Amygdala (tissue), 56 donors: ENCODE results near the gene COL6A5.
"Not testable (repeated sequence)": the region's sequence is repeated elsewhere in the genome, so short reads cannot be mapped to it uniquely, and the experiment has no call there.

ENCODE experiments used
- DNase-seq, 56 donors: peaks; one replicate each; lab custom pipeline; 2025; lab: John Stamatoyannopoulos, UW

Gene COL6A5

DNA sequence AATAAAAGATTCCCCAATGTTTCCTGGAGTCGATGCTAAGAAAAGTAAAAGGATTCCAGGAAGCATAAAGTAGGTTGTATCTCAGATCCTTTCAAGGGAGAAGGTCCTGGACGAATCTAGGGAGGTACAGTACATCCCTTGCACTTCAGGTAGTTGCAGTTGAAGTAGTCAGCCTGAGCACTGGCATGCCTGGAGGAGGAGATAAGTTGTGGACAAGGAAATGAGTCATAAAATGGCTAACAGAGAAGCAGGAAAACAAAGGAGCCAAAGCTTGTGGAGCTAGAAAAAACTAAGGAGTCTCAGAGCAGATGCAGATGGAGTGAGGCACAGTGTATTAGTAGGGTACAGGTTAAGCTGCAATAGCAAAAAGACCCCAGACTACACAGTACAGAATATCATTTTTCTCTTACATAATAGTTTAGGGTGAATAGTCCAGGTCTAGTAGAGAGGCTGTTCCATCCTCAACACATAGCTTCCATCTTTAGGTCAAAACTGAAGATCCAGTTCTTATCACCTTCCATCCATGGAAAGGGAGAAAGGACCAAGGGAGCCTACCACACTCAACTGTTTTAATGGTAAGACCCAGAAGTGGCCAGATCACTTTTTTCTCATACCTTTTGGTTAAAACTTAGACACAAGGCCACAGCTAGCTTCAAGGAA lies 41.3 kb downstream of the COL6A5 start:
- DNase-seq: no peak

DNA sequence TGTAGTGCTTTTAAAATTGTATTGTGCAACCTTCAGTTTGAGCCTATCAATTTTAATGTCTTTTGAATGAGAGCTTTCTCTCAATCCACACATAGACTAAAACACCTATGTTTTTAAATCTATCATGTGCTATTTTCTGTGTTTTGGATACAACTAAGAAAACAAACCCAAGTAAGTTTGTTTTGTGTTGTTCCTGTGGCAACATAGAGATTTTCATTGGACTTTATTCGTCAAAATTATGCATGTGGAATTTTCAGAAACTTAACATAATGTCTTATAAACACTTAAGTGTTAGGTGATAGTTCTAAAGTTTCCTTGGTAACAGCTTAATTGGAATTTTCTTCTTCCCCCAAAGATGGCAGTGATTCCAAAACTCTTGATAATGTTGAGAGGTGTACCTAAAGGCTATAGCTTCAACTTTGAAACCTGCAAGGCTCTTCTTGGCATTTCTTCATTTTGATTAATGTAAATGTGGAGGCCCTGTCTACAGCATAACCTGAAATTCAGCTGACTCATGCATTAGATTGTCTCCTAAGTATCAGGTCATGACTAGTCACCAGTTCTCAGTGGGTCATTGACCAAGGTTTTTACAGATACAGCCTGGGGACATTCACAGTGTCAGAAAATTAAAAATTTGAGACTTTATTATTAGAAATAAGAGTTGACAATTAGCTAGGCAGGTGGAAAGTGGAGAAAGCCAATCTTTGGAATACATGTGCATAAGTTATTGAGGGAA lies 44.4 kb downstream of the COL6A5 start:
- DNase-seq: no peak

DNA sequence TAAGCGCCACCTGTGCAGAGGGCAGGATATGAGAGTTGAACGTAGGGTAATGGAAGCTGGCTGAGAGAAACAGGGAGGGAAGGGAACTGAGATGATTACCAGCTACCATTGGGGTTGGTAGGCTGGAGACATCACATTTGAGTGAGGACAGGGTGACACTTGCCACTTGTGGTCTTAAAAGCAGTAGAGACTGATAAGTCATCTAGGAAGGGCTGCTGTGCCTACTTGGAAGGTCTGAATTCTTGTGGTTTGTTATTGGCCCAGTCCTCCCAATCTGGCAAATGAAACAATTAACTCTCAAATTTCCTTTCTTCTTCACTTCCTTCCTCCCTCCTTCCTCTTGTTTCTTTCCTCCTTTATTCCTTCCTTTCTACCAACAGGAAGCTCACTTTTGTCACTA lies 46.8 kb downstream of the COL6A5 start:
- no peak for DNase-seq

DNA sequence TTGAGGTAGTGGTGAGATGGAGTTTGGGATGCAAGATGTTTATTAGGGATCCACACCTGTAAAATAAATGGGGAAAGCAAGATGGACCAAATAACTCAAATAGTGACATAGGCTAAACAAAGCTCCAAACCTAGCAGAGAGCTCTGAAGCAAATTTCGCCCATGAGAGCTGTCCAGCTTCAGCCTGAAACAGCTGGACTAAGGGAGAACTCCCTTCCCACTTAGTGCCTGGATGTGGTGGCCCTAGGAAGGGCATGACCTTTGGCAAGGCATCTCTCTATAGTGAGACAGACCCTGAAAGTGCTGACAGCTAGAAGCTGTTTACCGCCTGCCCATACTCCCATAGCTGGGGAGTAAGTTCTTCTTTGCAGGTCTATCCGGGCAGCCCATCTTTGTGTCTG lies 48.1 kb downstream of the COL6A5 start:
- DNase-seq: no peak

DNA sequence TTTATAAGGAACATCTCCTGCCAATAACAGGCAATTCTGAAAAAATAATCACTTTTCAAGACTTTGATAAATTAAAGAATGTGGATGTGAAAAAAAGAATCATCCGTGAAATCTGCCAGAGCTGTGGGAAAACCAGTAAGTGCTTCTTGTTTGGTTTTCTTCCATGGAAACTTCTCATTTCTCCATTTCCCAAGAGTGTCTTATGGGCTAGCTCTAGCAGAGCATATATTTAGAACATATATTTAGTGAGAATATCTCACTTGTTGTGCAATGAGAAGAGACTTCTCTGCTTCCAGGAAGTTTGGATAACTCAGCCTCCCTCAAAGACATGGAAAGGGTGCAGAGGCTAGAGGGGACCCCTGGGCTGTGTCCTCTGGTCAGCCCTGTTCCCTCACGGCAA lies 49.9 kb downstream of the COL6A5 start:
- no peak for DNase-seq

DNA sequence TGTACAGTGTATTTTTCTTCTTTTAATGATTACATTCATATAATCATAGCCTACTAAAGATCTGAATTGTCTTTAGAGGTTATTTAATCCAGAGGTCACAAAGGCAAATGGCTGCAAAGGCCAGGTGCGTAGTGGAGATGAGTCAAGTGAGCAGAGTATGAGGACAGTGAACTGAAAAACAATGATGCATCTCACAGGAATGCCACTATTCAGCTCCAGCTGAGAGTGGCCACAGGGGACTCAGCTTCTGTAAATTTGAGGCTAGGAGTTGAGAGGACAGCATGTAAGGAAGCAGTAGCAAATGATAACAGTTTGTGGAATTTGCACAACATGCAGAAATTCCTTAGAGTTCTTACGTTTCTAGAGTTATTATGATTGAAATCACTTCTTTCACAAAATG lies 50.4 kb downstream of the COL6A5 start:
- DNase-seq: no peak

DNA sequence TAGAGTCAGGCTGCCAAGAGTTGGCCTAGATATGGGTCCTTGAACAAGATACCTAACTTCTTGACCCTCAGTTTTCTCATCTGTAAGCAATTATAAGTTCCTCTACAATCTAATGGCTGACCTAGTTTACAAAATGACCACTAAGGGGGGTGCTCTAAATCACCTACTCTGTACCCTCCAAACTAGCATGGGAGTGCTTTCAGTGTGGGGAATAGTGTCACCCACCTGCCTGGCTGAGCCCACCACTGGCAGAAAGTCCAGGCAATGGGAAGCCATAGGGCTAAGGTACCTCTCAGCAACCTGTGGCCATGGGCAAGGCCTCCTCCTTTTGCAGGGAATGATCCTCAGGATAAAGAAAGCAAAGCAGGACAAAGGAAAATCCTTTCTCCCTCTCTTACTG lies 58.9 kb downstream of the COL6A5 start:
- DNase-seq: no peak

DNA sequence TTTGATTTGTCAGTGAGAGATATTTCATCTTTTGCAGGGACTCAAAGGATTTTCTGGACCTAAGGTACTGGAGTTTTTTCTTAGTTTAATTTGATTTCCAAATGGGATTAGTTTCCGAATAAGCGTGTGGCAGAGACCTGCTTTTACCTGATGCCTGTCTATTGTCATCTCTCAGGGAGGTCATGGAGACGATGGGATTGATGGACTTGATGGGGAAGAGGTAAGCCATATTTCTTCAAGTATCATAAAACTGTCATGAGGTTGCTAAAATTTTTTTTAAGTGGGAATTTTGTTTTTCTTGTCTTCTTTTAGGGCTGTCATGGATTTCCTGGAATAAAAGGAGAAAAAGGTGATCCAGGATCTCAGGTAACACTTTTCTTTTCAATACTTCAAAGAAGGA lies 60.5 kb downstream of the COL6A5 start:
- no peak for DNase-seq

DNA sequence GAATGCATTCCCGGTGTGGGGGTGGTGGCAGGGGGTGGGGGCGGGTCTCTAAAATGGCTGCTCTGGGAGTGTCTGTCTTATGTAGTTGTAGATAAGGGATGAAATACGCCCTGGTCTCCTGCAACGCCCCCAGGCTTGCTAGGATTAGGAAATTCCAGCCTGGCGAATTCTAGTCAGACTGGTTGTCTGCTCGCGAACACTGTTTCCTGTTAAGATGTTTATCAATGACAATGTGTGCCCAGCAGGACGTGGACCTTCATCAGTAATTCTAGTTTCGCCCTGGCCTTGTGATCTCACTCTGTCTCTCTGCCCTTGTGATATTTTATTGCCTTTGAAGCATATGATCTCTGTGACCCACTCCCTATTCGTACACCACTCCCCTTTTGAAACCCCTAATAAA lies 62.8 kb downstream of the COL6A5 start:
- DNase-seq: not testable (repeated sequence)

DNA sequence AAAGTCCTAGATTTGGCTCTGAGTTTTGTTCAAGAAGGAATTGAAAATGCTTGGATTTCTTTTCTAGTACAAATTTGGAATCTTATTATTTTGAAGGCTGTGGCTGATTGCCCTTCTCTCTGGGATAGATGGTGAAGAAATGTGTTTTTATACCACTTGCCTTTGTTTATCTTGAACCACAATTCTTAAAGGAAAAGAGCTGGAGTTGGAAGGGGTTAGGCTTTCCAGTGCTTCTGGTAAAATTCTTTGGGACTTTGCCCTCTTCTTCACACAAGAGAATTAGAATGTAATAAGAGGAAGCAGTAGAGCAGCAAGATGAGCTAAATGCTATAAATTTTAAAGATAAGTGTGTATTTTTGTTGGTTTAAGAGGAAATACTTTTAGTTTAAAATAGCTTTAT lies 65.8 kb downstream of the COL6A5 start:
- no peak for DNase-seq

DNA sequence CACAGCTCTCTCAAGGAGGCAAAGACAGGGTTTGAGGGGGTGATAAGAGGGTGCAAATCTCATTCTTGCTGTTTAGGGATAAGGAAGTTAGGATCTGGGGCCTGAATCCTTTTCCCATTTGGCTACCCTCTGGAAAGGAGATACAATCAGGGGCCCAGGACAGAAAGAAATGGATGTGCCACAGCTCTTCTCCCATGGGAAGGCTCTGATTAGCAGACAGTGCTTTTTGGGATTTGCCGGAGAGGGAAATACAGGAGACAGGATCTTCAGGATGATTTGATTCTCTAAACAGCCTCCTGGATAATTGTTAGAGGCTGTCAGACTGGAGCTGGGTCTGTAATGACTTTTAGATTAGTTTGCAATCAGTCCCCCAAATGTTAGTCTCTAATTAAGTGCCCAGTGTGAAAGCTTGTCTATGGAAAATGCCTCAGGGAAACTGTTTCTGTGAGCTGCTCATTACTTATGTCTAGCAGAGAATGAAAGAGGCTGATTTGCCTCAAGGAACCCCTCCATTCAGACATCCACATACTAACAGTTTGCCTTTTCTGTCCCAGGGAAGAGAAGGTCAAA lies 67.6 kb downstream of the COL6A5 start:
- no peak for DNase-seq

DNA sequence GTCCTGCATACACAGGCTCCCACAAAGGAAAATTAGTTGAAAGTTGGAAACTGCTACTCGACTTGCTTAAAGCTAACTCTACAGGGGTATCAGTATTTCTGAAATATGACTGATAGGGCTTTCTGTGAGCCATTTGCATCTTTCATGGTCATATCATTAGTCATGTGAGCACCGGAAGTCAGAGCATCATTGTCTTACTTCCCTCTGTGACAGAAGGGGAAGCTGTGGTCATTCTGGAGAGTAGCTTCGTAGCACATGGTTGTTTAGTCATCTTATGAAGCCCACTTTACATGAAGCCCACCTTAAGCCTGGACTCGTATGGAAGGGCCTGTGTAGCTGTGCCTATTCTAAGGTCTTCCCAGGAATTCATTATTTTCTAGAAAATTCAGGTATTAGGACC lies 69.0 kb downstream of the COL6A5 start:
- DNase-seq: no peak

DNA sequence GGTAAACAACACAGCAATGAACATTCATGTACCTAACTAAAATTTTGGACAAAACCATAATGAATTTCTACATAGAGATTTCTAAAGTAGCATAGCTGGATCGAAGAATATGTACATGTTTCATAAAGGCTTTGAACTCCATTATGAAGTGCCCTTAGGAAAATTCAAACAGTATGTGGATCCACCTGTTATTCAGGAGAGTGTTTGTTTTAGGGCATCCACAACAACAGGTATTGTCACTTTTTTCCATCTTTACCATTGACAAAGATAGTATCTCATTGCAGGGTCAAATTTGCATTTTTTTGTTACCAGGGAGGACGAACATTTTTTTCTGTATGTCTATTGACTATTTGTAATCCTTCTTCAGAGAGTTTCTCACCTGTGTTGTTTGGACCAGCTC lies 75.0 kb downstream of the COL6A5 start:
- no peak for DNase-seq

DNA sequence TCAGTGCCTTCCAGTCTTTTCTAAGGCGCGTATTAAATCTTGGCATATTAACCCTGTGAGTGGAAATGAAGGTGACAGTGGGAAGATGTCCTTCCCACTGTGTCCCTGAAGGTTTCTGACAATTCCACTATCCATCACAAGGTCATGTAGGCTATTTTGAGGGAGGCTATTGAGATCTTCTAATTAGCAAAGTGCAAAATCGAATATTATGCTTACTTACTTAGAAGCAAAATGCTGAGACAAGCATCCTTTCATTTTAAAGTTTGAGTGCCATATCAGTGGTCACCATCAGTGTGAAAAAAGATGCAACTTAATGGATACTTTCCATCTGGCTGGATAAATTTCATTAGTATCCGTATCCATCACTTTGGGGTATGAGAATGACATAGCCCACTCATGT lies 77.6 kb downstream of the COL6A5 start:
- no peak for DNase-seq

DNA sequence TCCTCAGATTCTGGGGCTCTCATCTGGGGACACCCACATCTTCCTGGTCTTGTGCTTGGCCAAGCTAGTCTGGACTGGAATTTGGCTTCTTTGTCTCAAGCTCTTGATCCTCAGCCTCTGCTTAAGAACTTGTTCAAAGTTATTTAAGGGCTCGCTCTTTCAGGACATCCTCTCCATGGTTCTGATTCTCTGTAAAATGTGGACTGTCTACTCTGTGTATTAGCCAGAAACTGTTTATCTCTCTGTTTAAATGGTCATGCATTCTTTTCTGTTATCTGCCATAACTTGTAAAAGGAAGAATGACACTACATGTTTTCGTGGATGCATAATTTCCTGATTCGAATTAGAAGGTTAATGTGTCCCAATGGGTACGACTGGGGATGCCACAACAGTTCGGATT lies 79.4 kb downstream of the COL6A5 start:
- no peak for DNase-seq

DNA sequence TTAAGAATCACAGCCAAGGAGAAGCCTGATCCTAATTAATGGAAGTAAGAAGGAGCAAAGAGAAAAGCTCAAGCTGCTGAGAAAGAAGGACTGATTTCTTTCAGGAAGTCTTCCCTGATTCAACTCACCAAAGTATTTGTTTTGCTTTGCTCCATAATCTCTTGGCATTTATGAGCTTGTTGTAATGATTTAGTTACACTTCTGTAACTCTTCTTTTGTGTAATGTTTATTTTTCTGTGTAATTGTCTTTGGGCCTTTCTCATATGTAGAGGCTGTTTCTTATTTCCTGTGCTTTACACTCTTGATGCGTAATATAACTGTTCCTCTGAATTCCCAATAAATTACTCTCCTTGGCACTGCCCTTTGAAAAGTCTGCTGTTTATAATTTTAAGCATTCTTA lies 80.0 kb downstream of the COL6A5 start:
- no peak for DNase-seq

DNA sequence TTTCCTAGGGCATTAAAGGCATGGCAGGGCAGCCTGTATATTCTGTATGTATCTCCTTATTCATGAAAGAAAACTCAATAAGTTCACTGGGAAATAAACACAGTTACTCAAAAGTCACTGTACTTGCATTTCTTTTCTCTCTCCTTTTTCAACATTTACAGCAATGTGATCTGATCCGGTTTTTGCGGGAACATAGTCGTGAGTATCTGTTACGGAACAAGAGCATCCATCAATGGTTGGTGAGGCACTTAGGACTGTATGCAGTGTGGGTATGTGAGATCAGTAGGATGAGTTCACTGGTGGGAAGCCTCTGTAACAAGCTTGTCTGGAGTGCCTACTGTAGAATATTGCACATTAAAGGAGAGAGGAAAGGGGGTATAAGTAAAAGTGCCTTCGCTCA lies 80.7 kb downstream of the COL6A5 start:
- no peak for DNase-seq

DNA sequence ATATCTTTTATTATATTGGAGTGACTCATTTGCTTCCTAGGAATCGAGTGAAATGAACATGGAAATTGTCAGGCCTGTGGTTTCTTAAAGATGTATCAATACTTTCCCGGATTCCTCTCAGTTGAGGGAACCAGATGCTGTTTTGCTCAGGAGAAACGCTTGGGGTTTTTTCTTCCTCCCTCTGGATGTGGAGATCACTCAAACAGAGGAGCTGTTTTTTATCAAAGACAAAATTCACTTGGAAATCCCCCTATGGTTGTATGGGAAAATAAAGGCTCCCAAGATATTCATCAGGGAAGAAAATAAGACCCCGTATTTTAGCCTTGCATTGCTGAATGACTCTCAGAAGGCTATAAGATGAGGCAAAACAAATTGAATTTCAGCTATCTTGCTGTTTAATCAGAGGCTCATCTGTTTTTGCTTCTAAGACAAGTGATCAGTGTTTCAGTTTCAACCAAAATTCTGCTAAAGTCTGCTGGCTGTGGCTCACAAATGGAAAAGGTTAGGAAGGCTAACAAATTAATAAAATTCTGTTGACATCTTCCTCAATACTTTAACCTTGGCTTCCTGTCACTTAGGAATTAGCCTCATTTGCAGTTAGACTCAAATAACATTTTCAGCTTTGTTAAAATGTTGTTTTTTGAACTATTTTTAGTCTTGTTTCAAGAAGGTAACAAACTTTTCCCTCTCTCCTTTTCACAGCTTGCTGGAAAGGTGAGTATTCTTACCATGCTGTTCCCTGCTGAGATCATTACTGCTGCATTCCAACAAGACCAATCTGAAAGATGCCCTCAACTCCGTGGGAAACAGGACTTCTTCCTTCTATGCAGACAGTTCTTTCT lies 83.6 kb downstream of the COL6A5 start:
- no peak for DNase-seq

DNA sequence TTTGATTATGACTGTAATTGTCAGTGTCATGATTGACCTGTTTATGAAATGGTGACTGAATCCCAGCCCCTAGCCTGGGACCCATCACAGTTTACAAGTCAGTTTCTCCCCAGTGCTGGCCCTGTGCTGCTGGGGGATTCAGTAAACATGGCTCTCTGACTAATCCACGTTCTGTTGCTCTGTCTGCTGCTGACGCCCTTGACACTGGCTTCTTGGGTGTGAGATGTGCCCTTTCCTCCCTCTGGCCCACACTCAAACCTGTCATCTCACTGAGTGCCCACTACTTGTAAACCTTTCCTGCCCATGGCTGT lies 84.2 kb downstream of the COL6A5 start:
- DNase-seq: no peak

DNA sequence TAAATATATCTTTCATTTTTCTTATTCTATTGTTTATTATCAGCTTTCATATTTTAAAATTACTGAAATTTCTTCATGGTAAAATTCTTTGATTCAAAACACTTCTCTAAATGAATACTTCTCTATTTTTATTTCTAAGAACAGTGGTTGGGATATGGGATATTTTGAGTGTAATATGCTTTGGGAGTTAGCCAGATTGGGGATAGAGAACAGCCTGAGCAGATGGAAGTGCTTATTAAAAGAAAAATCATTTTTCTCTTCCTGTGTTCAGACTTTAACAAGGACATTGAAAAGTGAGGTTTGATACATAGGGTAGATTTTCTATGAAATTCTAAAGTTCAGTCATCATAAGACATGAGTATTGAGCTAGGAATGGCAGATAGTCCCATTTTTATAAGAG lies 84.8 kb downstream of the COL6A5 start:
- DNase-seq: no peak

DNA sequence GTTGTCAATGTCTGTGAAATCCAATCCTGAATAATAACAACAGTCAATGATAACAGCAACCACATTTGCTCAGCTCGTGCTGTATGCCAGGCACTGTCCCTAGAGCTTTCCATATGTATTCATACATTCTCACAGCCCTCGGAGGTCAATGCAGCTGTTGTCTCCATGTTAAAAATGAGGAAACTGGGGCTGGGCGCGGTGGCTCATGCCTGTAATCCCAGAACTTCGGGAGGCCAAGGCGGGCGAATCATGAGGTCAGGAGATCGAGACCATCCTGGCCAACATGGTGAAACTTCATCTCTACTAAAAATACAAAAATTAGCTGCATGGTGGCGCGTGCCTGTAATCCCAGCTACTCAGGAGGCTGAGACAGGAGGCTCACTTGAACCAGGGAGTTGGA lies 86.6 kb downstream of the COL6A5 start:
- DNase-seq: not testable (repeated sequence)

DNA sequence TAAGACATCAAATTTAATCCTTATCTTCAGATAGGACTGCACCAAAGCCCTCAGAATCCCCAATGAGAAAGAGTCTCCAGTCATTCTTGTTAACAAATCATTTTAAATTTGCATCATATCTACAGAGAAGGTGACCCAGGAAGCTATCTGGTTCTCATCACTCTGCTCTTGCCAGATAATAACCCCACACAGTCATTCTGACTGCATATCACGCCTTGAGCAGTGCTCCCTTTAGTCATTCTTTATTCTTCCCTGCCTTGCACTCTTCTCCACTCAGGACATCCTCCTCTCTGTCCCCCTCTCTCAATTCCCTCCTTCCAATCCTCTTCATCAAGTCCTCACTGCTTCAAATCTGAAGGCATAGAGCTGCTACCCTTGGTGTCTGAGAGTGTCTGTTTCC lies 87.8 kb downstream of the COL6A5 start:
- DNase-seq: no peak
